Large intestine (tissue), 3 donors: ENCODE measurements around the gene KIF21B. TPM values are rescaled to one million over a fixed set of nuclear protein-coding genes. Genes with fewer than 3 reads are reported as not detected.

ENCODE experiments used
- DNase-seq, 2 donors: peaks; one replicate each; pipeline versions ENCODE4 v3.0.0 to v3.0.0-alpha.2; 2013
- H3K27ac ChIP-seq: one replicate; pipeline ENCODE4 v1.5.1; 2013; ENCODE audit warnings: low read length
- H3K27me3 ChIP-seq: 2 replicates; pipeline ENCODE4 v1.6.1; 2013; ENCODE audit warnings: low read length; ENCODE audit not compliant: control insufficient read depth, insufficient read depth
- H3K36me3 ChIP-seq: 2 replicates; pipeline ENCODE4 v1.6.1; 2013; ENCODE audit warnings: low read length; ENCODE audit not compliant: control insufficient read depth, insufficient read depth
- H3K4me1 ChIP-seq: one replicate; pipeline ENCODE4 v1.6.1; 2013; ENCODE audit warnings: low read length; ENCODE audit not compliant: control insufficient read depth, insufficient read depth
- H3K4me3 ChIP-seq: one replicate; pipeline ENCODE4 v1.5.1; 2013; ENCODE audit warnings: low read length
- H3K9me3 ChIP-seq: one replicate; pipeline ENCODE4 v1.6.1; 2013; ENCODE audit warnings: mild to moderate bottlenecking, low read depth, low read length, moderate library complexity; ENCODE audit not compliant: control insufficient read depth
- WGBS: methylation state at CpG from one replicate; pipeline ENCODE4 v1.1.5; 2013; ENCODE audit warnings: low lambda C conversion rate; ENCODE audit not compliant: insufficient coverage; 5-methylcytosine and 5-hydroxymethylcytosine counted together
- polyA plus RNA-seq: library from polyadenylated mRNA; unstranded; fragments of 120-200 nt; gene quantifications from one replicate; pipeline ENCODE4 v1.2.1, GENCODE V29; 2013

KIF21B gene
- polyA plus RNA-seq, 1 donor, result 1.5 TPM

DNA sequence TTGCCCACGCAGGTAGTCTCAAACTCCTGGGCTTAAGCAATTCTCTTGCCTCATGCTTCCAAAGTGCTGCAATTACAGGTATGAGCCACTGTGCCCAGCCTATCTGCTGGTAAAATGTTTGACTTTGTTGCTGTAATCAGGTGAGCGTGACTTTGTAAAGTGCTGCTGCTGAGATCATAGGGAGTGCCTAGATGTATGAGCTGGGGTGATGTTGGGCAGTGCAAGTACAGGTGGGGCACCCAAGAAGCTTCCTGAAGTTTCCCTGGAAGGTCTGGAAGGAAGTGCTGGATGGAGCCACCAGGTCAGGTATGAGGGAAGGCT, 43.1 kb downstream of the KIF21B start:
- DNase-seq, result no peak
- H3K4me1 ChIP-seq, result no peaks in the 10 kb centered on the region
- no peaks in the 10 kb centered on the region for H3K27me3 ChIP-seq
- H3K27ac ChIP-seq, result no peak overlapping the region
- H3K36me3 ChIP-seq, result no peaks in the 10 kb centered on the region
- H3K9me3 ChIP-seq, result no peaks in the 10 kb centered on the region
- no peak overlapping the region for H3K4me3 ChIP-seq
- WGBS, result no CpG with 5 or more reads among the region's 2 CpGs

DNA sequence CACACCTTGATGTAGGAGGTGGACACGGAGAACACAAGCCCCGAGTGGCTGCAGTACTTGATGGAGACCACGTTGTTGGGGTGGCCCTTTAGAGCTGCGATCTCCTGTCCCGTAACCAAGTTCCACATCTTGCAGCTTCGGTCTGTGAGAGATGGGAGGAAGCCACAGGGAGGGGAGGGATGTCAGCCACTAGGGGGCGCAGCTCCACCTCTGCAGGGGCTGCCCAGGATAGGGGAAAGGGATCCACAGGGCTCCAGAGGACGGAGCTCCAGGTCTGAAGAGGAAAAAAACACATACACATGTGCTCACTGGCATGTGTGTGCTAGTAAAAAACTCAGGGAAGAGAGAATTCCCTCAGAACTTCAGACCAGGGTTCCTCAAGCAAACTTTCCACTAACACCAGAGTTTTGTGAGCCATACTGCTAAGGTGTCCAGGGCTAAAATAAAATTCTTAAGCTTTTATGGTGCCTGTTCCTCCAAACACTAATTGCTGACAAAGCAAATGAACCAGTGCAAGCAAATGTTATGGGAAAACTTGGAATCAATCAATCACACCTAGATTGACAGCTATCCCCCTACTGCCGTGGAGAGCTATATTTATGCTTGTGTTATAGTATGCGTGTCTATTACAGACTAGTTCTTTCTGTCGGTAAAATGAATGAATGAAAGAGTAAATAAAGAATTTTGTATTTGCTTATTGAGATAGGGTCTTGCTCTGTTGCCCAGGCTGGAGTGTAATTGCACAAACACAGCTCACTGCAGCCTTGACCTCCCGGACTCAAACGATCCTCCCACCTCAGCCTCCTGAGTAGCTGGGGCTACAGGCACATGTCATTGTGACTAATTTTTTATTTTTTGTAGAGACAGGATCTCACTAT, 43.7 kb downstream of the KIF21B start:
- Histone ChIP-seq H3K27ac (no peak overlapping the region), H3K9me3 (no peaks in the 10 kb centered on the region), H3K4me1 (no peaks in the 10 kb centered on the region), H3K36me3 (no peaks in the 10 kb centered on the region), H3K27me3 (no peaks in the 10 kb centered on the region), H3K4me3 (no peak overlapping the region)
- WGBS, result 100% methylated on average over 1 of the region's 13 CpGs
- no peak for DNase-seq

DNA sequence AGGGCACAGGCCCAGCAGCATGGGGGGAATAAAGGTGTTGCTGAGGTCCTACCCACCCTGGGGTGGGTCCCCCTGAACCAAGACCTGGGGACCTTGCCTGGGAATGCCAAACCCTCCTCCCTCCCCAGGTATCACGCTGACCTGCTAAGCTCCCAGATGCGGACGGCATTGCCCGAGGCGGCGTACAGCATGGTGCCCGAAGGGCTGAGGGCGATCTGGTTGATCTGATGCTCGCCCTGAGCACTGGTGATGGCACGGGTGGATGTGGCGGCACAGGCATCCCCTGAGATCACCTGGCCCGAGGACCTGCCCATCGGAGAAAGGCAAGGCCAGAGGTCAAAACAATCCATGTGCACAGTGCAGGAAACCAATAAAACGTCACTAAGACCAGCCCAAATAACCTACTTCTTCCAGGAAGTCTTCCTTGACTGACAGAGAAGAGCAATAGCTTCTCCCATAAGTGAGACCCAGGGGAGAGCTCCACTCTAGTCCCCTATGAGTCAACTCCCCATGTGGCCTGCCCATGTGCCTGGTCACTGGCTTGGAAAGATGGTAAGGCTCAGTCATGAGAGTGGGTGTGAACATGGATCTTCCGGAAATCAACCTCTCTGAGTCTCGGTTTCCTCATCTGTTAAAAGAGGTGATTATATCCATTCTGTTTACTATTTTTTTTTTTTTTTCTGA, 46.3 kb downstream of the KIF21B start:
- no peak for DNase-seq
- no CpG with 5 or more reads among the region's 16 CpGs for WGBS

DNA sequence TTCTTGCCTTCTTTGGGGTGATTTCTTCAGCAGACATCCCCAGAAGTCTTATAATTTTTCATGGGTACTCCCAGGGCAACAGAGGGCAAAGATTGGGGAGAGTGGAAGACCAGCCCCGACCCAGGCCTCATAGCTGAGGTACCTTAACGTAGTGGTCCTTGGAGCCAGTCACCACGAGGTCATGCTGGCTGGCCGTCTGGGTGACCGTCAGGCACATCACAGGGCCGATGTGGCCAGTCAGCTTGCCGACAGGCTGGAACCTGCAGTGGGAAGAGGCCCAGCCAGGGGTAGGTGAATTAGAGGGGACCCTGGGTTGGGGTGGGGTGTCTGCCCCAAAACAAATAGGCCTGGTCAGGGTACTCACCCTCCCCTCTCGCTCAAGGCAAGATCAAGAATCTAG, 46.9 kb downstream of the KIF21B start:
- DNase-seq, result no peak
- Histone ChIP-seq H3K27me3 (no peaks in the 10 kb centered on the region), H3K4me1 (peaks cover 10% of the 10 kb centered on the region), H3K9me3 (no peaks in the 10 kb centered on the region), H3K27ac (no peak overlapping the region), H3K4me3 (no peak overlapping the region), H3K36me3 (no peaks in the 10 kb centered on the region)
- WGBS, result no CpG with 5 or more reads among the region's 8 CpGs

More for the DNA sequence above, 46.3 kb downstream of the KIF21B start:
- no peaks in the 10 kb centered on the region for H3K27me3 ChIP-seq
- H3K4me3 ChIP-seq, result no peak overlapping the region
- H3K27ac ChIP-seq, result no peak overlapping the region
- no peaks in the 10 kb centered on the region for H3K9me3 ChIP-seq
- no peaks in the 10 kb centered on the region for H3K36me3 ChIP-seq
- H3K4me1 ChIP-seq, result peaks cover 8% of the 10 kb centered on the region

DNA sequence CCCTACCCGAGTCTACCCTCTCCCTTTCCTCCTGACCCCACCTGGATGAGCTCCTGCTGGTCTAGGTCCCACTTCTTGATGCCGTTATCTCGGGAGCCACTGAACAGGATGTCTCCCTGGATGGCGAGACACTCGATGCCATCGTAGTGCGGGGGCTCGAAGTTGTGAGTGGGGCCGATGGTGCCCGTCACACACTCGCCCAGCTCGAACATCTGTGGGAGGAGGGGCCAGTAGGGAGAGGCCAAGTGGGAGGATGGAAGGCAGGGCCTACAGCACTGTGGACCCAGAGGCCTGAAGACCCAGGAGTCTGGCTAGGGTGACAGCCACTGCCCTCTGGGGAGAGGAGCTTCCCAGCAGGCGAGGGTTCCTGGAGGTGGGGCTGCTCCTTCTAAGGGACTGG, 48.1 kb downstream of the KIF21B start:
- no peak for DNase-seq
- H3K27ac ChIP-seq, result no peak overlapping the region
- H3K4me1 ChIP-seq, result peaks cover 16% of the 10 kb centered on the region
- WGBS, result no CpG with 5 or more reads among the region's 13 CpGs
- H3K9me3 ChIP-seq, result no peaks in the 10 kb centered on the region
- no peaks in the 10 kb centered on the region for H3K36me3 ChIP-seq
- no peaks in the 10 kb centered on the region for H3K27me3 ChIP-seq
- no peak overlapping the region for H3K4me3 ChIP-seq

DNA sequence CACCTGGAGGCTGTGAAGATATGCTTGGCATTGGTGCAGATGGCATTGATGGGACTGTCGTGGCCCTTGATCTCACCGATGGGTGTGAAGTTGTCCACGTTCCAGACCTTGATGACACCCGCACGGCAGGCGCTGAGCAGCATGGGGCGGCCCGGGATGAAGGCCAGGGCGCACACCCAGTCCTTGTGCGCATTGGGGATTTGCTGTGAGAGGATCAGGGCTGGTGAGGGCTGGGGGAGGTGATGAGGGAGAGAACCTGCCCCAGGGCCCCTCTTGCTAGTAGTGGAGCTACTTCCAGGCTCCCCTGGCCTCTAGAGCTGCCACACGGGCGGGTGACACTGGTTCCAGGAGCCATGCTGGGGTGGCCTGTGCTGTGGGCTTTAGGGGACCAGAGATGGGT, 48.8 kb downstream of the KIF21B start:
- no peak for DNase-seq
- whole genome bisulfite sequencing, result 60% methylated on average over 2 of the region's 12 CpGs
- Histone ChIP-seq H3K27me3 (no peaks in the 10 kb centered on the region), H3K4me1 (peaks cover 16% of the 10 kb centered on the region), H3K4me3 (no peak overlapping the region), H3K36me3 (no peaks in the 10 kb centered on the region), H3K9me3 (no peaks in the 10 kb centered on the region), H3K27ac (no peak overlapping the region)

DNA sequence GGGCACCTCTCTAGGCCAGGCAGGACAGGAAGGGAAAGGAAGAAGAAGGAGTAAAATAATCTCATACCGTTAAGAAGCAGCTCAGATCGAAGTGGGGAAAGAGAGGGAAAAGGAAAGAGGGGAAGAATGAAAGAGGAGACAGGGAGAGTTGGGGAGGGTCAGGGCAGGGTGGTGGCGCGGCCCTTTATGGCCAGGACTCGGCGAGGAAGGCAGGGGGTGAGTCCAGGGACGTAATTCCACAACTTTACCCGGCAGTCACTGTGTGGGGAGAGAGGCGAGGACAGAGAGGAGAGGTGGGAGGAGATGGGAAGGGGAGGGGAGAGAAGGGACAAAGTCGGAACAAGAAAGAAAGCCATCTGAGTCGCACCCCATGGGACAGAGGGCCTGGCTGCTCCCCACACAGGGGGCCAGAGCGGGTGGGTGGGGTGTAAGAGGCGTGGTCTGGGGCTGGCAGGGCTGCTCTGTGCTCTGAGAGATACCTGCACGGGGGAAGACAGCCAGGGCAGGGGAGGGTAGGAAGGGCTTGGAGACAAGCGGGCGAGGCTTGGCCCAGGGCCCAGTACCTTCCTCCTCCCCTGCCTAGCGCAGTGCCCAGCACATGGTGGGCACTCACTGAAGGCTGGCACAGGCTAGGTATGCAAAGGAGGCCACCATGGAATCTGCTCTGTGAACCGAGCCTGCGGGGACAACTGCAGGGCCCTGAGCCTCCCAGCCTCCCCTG, 49.4 kb downstream of the KIF21B start:
- Histone ChIP-seq H3K4me3 (no peak overlapping the region), H3K9me3 (no peaks in the 10 kb centered on the region), H3K36me3 (no peaks in the 10 kb centered on the region), H3K4me1 (peaks cover 16% of the 10 kb centered on the region), H3K27me3 (no peaks in the 10 kb centered on the region), H3K27ac (no peak overlapping the region)
- WGBS, result 58% methylated on average over 4 of the region's 19 CpGs
- peak in 1 of 2 donors; percentile 29 for DNase-seq

DNA sequence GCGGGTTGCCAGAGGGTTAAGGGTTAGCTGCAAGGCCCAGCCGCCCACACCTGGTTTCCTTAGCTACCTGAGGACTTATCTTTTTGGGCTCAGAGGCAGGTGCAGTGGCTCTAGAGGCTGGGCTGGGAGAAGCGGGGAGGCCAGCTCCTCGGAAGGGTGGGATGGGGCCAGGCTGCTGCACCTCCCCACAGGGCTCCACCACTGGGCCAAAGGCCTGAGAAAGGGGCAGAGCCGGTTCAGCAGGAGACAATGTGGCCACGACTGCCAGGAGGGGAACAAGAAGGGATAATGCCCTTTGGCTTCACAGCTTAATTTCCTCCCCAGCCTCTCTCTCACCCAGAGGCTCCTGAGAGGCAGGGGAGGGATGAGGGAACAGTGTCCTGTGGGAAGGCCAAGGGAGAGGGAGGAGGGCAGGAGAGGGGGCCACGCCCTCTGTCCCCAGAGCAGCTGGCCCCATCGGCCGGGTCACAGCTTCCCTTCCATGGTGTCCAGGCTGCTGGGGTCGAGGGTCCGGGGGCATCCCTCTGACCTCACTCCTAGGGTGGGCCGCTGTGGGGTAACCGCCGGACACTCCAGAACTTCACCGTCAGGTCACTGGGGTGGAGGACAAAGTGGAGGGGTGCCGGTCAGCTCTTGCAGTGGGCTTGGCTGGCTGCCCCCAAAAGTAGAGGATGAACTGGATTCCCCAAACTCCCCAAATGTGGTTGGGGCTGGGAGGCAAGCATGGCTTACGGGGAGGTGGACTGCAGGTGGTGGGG, 50.4 kb downstream of the KIF21B start:
- no CpG with 5 or more reads among the region's 17 CpGs for WGBS
- Histone ChIP-seq H3K4me3 (no peak overlapping the region), H3K27me3 (no peaks in the 10 kb centered on the region), H3K9me3 (no peaks in the 10 kb centered on the region), H3K27ac (no peak overlapping the region), H3K36me3 (no peaks in the 10 kb centered on the region), H3K4me1 (peaks cover 16% of the 10 kb centered on the region)
- peak in 1 of 2 donors; percentile 11 for DNase-seq

DNA sequence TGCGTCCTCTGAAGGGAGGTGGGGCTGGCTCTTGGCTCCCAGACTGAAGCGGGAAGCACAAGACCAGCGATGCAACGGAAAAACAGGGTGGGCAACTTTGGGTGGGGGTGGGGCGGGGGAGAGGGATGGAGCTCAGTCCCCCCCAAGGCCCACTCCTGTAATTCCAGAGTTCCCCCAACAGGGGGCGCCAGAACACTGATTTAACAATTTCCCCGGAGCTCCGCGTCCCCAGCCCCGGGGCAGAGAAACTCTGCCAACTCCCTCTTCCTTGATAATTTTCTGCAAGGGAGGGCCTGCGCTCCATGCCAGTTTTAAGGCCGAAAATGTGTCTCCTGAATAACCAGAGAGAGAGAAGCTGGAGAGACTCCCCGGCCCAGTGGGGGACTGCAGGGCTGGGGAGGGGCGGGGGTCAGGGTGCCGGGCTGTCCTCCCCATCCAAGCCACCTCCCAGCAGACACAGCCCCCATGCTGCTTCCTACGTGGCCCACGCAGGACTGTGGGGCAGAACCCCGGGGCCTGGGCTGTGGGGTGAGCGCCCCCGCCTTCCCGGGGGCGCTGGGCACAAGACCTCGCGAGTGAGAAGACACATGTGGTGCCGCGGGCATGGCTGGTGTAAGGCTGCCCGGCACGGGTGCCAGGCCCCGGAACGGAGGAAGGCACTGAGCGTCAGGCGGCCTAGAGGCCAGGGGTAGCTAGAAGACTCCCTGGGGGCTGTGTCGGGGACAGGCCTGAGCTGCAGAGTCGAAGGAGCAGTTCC, 51.4 kb downstream of the KIF21B start:
- Histone ChIP-seq H3K4me1 (peaks cover 16% of the 10 kb centered on the region), H3K27me3 (no peaks in the 10 kb centered on the region), H3K27ac (no peak overlapping the region), H3K4me3 (no peak overlapping the region), H3K9me3 (no peaks in the 10 kb centered on the region), H3K36me3 (no peaks in the 10 kb centered on the region)
- WGBS, result no CpG with 5 or more reads among the region's 34 CpGs
- DNase-seq, result peak in 1 of 2 donors; percentile 48
